OCI-LY7 (cell line): Measurements from ENCODE around the gene PHF12.

Experiments used
- CTCF ChIP-seq: fragments of 200-600 bp; sonication (generic); conservative IDR thresholded peaks from 2 replicates; pipeline ENCODE4 v1.5.1; 2014; ENCODE audit warnings: mild to moderate bottlenecking, antibody characterized with exemption, low read length, moderate library complexity, mixed read lengths
- EZH2phosphoT487 ChIP-seq: fragments of 200-600 bp; sonication (generic); IDR thresholded peaks from 2 replicates; pipeline ENCODE4 v1.6.1; 2018; ENCODE audit warnings: low read depth, borderline replicate concordance, mild to moderate bottlenecking, mixed run types, antibody characterized with exemption, low read length, moderate library complexity, mixed read lengths

- no peak for TF ChIP-seq CTCF
- no peak for TF ChIP-seq EZH2phosphoT487
These were observed 30.9 kb upstream of the PHF12 start for GRCh38 chr17:28982131-28982793.
